T-cell (primary cell): ENCODE results near the gene SEPTIN5. TPM values are rescaled to one million over a fixed set of nuclear protein-coding genes. Genes with fewer than 3 reads are reported as not detected.

Experiments used
- ATAC-seq, 4 experiments: fragments of 200-7000 bp in 3 of 4; fragments of 150-1000 bp in 1 of 4; cut with Tn5 transposase; replicated peaks in 1 of 4; 1 replicate in 3 of 4; 2 replicates in 1 of 4; pipeline ENCODE4 v1.10.0; 2021; ENCODE audit warnings: moderate library complexity in 3 of 4, mild to moderate bottlenecking in 2 of 4, moderate number of reproducible peaks in 1 of 4
- CTCF ChIA-PET, 2 donors: fragments of 300-600 bp; sonication (Branson Sonifier 250); formaldehyde crosslinking; loops; one replicate each; lab custom pipeline; 2022; ENCODE audit warnings: antibody characterized with exemption in 2 of 2; lab: Charles Lee
- POLR2A ChIA-PET, 2 donors: fragments of 300-600 bp; sonication (Branson Sonifier 250); formaldehyde crosslinking; loops; one replicate each; lab custom pipeline; 2022; ENCODE audit warnings: antibody characterized with exemption in 2 of 2; lab: Charles Lee
- DNase-seq, 35 experiments: peaks; one replicate each; pipeline versions ENCODE4 v3.0.0 to v3.0.0-alpha.2; 2013 to 2023
- H3K27ac ChIP-seq: one replicate; pipeline ENCODE4 v1.5.1; 2013; ENCODE audit warnings: low read length
- H3K27me3 ChIP-seq, 2 experiments: replicated peaks in 1 of 2; 1 replicate in 1 of 2; 2 replicates in 1 of 2; pipeline versions ENCODE4 v1.6.1 to v1.7.0; 2013; ENCODE audit warnings: low read length in 1 of 2, mixed read lengths in 1 of 2; ENCODE audit not compliant: control insufficient read depth in 2 of 2, insufficient read depth in 2 of 2; ENCODE audit errors: extremely low read depth in 1 of 2
- H3K36me3 ChIP-seq, 2 donors: 1 replicate in 1 of 2; 2 replicates in 1 of 2; pipeline versions ENCODE4 v1.6.1 to v1.7.0; 2013; ENCODE audit warnings: low read length in 1 of 2; ENCODE audit not compliant: control insufficient read depth in 2 of 2, insufficient read depth in 1 of 2; ENCODE audit errors: extremely low read depth in 1 of 2
- H3K4me1 ChIP-seq, 2 experiments: 1 replicate in 1 of 2; 2 replicates in 1 of 2; pipeline versions ENCODE4 v1.6.1 to v1.7.0; 2013; ENCODE audit warnings: low read length in 2 of 2, mixed read lengths in 1 of 2; ENCODE audit not compliant: insufficient read depth in 2 of 2, control insufficient read depth in 1 of 2; ENCODE audit errors: extremely low read depth in 1 of 2
- H3K4me3 ChIP-seq, 2 donors: 1 replicate in 1 of 2; 2 replicates in 1 of 2; pipeline versions ENCODE4 v1.5.1 to v1.7.0; 2013; ENCODE audit warnings: mild to moderate bottlenecking in 2 of 2, low read length in 1 of 2, moderate library complexity in 1 of 2; ENCODE audit not compliant: control insufficient read depth in 1 of 2; ENCODE audit errors: extremely low read depth in 1 of 2
- H3K9me3 ChIP-seq: 2 replicates; pipeline ENCODE4 v1.7.0; 2013
- H3K27ac Mint-ChIP-seq, 2 donors: one replicate each; pipeline ENCODE4 v1.8.0; 2020 to 2021; ENCODE audit warnings: mild to moderate bottlenecking in 2 of 2, mixed read lengths in 2 of 2
- H3K27me3 Mint-ChIP-seq, 2 donors: one replicate each; pipeline ENCODE4 v1.8.0; 2021 to 2022; ENCODE audit warnings: mixed read lengths in 2 of 2
- H3K36me3 Mint-ChIP-seq: one replicate; pipeline ENCODE4 v1.8.0; 2021; ENCODE audit warnings: mixed read lengths
- H3K4me1 Mint-ChIP-seq, 3 donors: one replicate each; pipeline ENCODE4 v1.8.0; 2020 to 2022; ENCODE audit warnings: mixed read lengths in 3 of 3, mild to moderate bottlenecking in 1 of 3
- H3K4me3 Mint-ChIP-seq, 3 donors: one replicate each; pipeline ENCODE4 v1.8.0; 2020 to 2022; ENCODE audit warnings: mild to moderate bottlenecking in 3 of 3, mixed read lengths in 3 of 3, moderate library complexity in 3 of 3
- H3K9me3 Mint-ChIP-seq, 3 donors: one replicate each; pipeline ENCODE4 v1.8.0; 2020 to 2022; ENCODE audit warnings: mixed read lengths in 3 of 3
- WGBS: methylation state at CpG from one replicate; pipeline ENCODE4 v1.1.5; 2013; ENCODE audit warnings: missing lambda C conversion rate; ENCODE audit not compliant: insufficient coverage; 5-methylcytosine and 5-hydroxymethylcytosine counted together
- total RNA-seq, 35 experiments: library from RNA in 6 of 35; stranded (reverse) in 6 of 35; fragments of 120-200 nt in 1 of 35; gene quantifications; one replicate each; pipeline versions ENCODE4 v1.2.1 to v1.2.4 and lab custom pipeline; 2013 to 2026

Gene SEPTIN5
- total RNA-seq, 5 donors from 2014 or later (not counting 1 experiment from before 2014, with no cell fraction given): 0.33 to 3.2 (median 1.2) TPM

DNA sequence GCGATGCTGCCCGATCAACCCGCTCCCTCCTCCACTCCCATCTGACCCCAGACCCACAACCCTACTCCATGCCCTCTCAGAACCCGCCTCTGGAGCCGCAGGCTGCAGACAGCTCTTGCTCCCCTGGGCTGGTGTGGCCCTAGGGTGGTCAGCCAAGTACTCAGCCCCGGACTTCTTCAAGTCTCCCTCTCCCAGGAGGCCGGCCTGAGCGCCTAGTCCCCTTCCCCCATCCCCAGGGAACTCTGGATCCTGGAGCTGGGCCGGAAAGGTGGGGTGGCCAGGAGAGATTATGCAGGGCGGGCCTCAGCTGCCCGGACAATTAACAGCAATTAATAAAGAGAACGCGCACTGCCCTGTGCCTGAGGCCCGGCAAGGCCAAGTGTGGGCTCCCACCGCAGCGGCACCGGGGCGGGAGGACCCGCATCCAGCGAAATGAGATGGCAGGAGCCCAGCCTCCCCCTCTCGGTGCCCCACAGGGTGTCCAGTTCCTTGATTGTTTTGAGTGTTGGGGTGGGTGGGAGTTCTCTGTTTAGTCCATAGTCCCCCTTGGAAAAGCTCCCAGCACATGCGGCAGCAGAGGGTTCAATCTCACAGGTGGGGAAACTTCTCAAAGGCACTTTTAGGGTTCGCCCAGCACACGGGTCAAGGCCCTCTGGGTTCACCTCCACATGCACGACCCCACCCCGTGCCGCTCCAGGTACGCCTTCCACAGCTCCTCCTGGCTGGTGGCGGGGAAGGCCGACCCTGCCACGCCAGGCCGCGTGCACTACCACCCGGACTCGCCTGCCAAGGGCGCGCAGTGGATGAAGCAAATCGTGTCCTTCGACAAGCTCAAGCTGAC, 49.4 kb downstream of the SEPTIN5 start:
- Mint-ChIP-seq H3K4me1 (peaks cover 22 to 32% (median 29%) of the 10 kb centered on the region in 3 donors), H3K27me3 (peaks cover 35 to 67% of the 10 kb centered on the region in 2 donors), H3K27ac (no peak overlapping the region), H3K36me3 (no peaks in the 10 kb centered on the region), H3K9me3 (no peaks in the 10 kb centered on the region), H3K4me3 (no peak overlapping the region)
- DNase-seq: no peak
- WGBS: 75% methylated on average over 36 of the region's 39 CpGs
- no peak for ATAC-seq
- Histone ChIP-seq H3K4me1 (peaks cover 4 to 36% of the 10 kb centered on the region in 2 experiments), H3K27ac (no peak overlapping the region), H3K9me3 (no peaks in the 10 kb centered on the region), H3K36me3 (no peaks in the 10 kb centered on the region), H3K27me3 (peaks cover 14 to 76% of the 10 kb centered on the region in 2 experiments), H3K4me3 (no peak overlapping the region)
- ChIA-PET POLR2A (no interaction called here), CTCF (no interaction called here)

DNA sequence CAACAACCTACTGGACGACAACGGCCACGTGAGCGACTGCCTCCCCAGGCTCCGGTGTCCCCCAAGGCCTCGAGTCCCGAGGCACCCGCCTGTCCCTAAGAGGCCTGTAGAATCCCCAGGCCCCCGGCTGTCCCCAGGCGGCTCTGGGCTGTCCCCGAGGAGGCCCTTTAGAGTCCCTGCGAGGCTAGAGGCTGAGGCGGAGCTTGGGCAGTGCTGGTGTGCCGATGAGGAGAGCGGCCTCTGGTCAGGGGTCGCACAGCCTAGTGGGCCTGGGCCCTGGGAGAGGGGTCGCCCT, 49.9 kb downstream of the SEPTIN5 start:
- CTCF ChIA-PET: no interaction called here
- no peaks in the 10 kb centered on the region for H3K36me3 ChIP-seq

DNA sequence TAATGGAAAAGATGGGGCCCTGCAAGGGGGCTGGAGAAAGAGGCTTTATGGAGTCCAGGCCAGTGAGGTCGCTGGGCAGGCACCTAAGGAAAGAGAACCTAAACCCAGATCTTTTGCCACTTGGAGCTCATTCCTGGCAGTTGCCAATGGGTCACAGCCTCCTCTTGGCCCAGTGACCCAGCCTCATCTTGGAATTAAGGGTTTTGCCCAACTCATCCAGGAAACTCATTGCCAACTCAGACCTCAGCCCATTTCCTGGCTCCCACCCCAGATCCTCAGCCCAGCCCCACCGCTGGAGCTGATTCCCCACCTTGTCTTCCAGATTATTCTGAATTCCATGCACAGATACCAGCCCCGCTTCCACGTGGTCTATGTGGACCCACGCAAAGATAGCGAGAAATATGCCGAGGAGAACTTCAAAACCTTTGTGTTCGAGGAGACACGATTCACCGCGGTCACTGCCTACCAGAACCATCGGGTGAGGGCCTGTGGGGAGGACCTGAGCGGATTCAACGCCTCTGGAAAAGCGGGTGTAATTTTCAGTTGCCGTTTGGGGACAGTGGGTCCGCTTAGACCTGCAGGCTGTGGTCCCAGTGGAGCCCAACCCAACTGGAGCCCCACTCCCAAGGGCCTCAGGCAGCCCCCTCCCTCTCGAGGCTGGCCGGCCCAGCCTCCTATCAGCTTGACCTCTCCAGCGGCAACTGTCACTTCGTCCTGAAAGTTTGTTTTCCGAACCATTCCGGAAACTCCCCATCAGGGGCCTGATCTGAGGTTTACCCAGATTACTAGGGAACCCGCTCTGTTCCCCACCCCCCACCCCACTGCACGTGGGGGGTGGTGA, 50.6 kb downstream of the SEPTIN5 start:
- H3K4me1 ChIP-seq: peaks cover 3 to 25% of the 10 kb centered on the region in 2 experiments
- DNase-seq (no peak), ATAC-seq (no peak)
- CTCF ChIA-PET: no interaction called here
- H3K27ac ChIP-seq: no peak overlapping the region
- peaks cover 15 to 76% of the 10 kb centered on the region in 2 experiments for H3K27me3 ChIP-seq
- Mint-ChIP-seq H3K27me3 (peaks cover 38 to 70% of the 10 kb centered on the region in 2 donors), H3K4me1 (peaks cover 16 to 27% (median 23%) of the 10 kb centered on the region in 3 donors), H3K4me3 (peak overlapping the region; percentile 25 to 66 (median 50)), H3K9me3 (no peaks in the 10 kb centered on the region), H3K36me3 (no peaks in the 10 kb centered on the region), H3K27ac (no peak overlapping the region)
- H3K9me3 ChIP-seq: no peaks in the 10 kb centered on the region
- no peaks in the 10 kb centered on the region for H3K36me3 ChIP-seq
- peak overlapping the region in 1 of 2 donors; percentile 55 for H3K4me3 ChIP-seq
- POLR2A ChIA-PET: no interaction called here
- WGBS: 61% methylated on average over 20 of the region's 25 CpGs

More for the DNA sequence above, 49.9 kb downstream of the SEPTIN5 start:
- no peaks in the 10 kb centered on the region for H3K9me3 ChIP-seq
- no peaks in the 10 kb centered on the region for H3K9me3 Mint-ChIP-seq
- no peaks in the 10 kb centered on the region for H3K36me3 Mint-ChIP-seq
- H3K4me3 Mint-ChIP-seq: peak overlapping the region in 1 of 3 donors; percentile 55
- ATAC-seq (no peak), DNase-seq (no peak)
- POLR2A ChIA-PET: no interaction called here
- WGBS: 61% methylated on average over 8 of the region's 17 CpGs
- H3K4me3 ChIP-seq: no peak overlapping the region
- H3K4me1 Mint-ChIP-seq: peaks cover 22 to 32% (median 29%) of the 10 kb centered on the region in 3 donors
- no peak overlapping the region for H3K27ac Mint-ChIP-seq
- peaks cover 37 to 70% of the 10 kb centered on the region in 2 donors for H3K27me3 Mint-ChIP-seq
- H3K27me3 ChIP-seq: peaks cover 14 to 76% of the 10 kb centered on the region in 2 experiments
- H3K4me1 ChIP-seq: peaks cover 3 to 31% of the 10 kb centered on the region in 2 experiments
- no peak overlapping the region for H3K27ac ChIP-seq

DNA sequence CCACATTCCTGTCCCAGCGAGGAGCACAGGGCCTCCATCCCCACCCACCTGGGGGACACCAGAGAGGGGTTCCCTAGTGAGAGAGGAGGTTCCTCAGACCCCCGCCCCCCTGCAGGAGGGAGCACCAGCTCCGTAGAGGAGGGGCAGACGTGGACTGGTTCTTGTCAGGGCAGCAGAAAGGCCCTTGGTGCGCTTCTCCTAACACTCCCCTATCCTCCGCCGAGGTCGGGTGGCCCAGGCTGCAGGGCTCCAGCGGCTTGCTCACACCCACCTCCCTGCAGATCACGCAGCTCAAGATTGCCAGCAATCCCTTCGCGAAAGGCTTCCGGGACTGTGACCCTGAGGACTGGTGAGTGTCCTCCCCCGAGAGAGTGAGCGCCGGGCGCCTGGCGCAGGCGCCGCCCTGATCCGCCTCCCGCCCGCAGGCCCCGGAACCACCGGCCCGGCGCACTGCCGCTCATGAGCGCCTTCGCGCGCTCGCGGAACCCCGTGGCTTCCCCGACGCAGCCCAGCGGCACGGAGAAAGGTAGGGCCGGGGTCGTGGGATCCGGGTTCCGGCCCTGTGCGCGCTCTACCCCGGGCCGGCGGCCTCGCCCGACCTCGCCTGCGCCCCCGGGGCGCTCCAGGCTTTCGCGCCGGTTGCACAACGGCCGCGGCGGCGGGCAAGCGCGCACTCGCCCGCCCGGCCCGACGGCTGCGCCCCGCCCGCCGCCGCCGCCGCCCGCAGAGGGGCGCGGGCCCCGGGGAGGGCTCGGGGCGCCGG, 51.4 kb downstream of the SEPTIN5 start:
- POLR2A ChIA-PET: no interaction called here
- Mint-ChIP-seq H3K9me3 (no peaks in the 10 kb centered on the region), H3K27me3 (peaks cover 37 to 73% of the 10 kb centered on the region in 2 donors), H3K36me3 (no peaks in the 10 kb centered on the region), H3K4me1 (peaks cover 9 to 22% (median 19%) of the 10 kb centered on the region in 3 donors), H3K27ac (no peak overlapping the region), H3K4me3 (peak overlapping the region; percentile 64 to 67 (median 66))
- DNase-seq (peak in 4 of 35 experiments; percentile 13 to 42 (median 23)), ATAC-seq (peak; percentile 46 to 53 (median 50))
- 2% methylated on average over 80 of the region's 83 CpGs for WGBS
- Histone ChIP-seq H3K9me3 (no peaks in the 10 kb centered on the region), H3K4me3 (peak overlapping the region in 1 of 2 donors; percentile 55), H3K36me3 (no peaks in the 10 kb centered on the region), H3K27me3 (peaks cover 15 to 83% of the 10 kb centered on the region in 2 experiments), H3K27ac (no peak overlapping the region), H3K4me1 (peaks cover 3 to 24% of the 10 kb centered on the region in 2 experiments)
- CTCF ChIA-PET: no interaction called here

DNA sequence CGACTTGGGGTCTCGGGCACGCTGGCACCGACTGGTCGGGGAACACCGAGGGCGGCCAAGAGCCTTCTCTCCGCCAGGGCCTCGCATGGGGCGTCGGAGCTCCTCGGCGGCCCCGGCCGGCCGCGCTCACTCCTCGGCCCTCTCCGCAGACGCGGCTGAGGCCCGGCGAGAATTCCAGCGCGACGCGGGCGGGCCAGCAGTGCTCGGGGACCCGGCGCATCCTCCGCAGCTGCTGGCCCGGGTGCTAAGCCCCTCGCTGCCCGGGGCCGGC, 51.9 kb downstream of the SEPTIN5 start:
- DNase-seq (no peak), ATAC-seq (peak in 3 of 4 experiments; percentile 10 to 31 (median 11))
- Mint-ChIP-seq H3K27me3 (peaks cover 37 to 77% of the 10 kb centered on the region in 2 donors), H3K4me1 (peaks cover 9 to 22% (median 19%) of the 10 kb centered on the region in 3 donors), H3K9me3 (no peaks in the 10 kb centered on the region), H3K4me3 (no peak overlapping the region), H3K27ac (no peak overlapping the region), H3K36me3 (no peaks in the 10 kb centered on the region)
- CTCF ChIA-PET: interaction anchor here in 1 of 2 donors (0.5 kb wide), 1 partner anchor 190 kb away, joined by 7 read pairs; no protein-coding TSS in a partner anchor
- Histone ChIP-seq H3K27ac (no peak overlapping the region), H3K27me3 (peaks cover 15 to 88% of the 10 kb centered on the region in 2 experiments), H3K4me1 (peaks cover 3 to 24% of the 10 kb centered on the region in 2 experiments), H3K4me3 (peak overlapping the region in 1 of 2 donors; percentile 44), H3K9me3 (no peaks in the 10 kb centered on the region), H3K36me3 (no peaks in the 10 kb centered on the region)
- POLR2A ChIA-PET: no interaction called here
- 1% methylated on average over 36 of the region's 36 CpGs for WGBS
